ENCODE results near the gene TMEM184C. TPM values are rescaled to one million over a fixed set of nuclear protein-coding genes. Genes with fewer than 3 reads are reported as not detected.

TMEM184C gene
- polyA plus RNA-seq, 1 experiment, result 27.1 TPM

DNA sequence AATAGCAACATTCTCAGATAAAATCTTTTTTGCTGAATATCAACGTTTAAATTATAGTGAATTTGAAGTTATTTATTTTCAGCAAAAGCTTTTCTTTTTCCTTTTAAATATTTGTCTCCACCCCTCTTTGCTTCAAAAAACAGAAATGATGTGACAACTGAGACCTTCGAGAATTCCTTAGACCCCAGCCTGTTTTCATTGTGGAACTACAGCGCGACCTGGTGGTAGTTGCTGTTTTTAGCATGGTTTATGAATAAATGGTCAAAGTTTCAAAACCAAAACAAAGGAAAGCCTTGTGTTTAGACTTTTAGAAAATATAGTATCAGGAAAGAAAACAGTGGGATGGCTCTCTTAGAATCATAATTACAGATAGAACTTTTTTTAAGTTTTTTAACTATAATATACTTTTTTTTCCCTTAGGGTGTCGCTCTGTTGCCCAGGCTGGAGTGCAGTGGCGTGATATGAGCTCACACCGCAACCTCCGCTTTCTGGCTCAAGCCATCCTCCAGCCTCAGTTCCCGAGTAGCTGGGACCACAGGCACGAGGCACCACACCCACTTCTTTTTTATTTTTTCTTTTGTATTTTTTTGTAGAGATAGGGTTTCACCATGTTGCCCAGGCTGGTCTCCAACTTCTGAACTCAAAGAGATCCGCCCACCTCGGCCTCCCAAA is 26.8 kb upstream of the TMEM184C start:
- H3K36me3 ChIP-seq (ENCODE audit: control insufficient read depth, insufficient read depth, low read length), result no peaks in the 10 kb centered on the region
- no peak for DNase-seq (ENCODE audit: low read depth)
- ChIA-PET CTCF (interaction anchor here (0.6 to 3.1 kb wide), 26 partner anchors 8 to 1264 kb away, joined by 3 to 35 read pairs (median 4); no protein-coding TSS in a partner anchor), POLR2A (no interaction called here)
- H3K27me3 ChIP-seq (ENCODE audit: control insufficient read depth, insufficient read depth, low read length), result no peaks in the 10 kb centered on the region
- H3K4me3 ChIP-seq (ENCODE audit: low read depth, low read length), result no peak overlapping the region
- TF ChIP-seq, protein P1, sequence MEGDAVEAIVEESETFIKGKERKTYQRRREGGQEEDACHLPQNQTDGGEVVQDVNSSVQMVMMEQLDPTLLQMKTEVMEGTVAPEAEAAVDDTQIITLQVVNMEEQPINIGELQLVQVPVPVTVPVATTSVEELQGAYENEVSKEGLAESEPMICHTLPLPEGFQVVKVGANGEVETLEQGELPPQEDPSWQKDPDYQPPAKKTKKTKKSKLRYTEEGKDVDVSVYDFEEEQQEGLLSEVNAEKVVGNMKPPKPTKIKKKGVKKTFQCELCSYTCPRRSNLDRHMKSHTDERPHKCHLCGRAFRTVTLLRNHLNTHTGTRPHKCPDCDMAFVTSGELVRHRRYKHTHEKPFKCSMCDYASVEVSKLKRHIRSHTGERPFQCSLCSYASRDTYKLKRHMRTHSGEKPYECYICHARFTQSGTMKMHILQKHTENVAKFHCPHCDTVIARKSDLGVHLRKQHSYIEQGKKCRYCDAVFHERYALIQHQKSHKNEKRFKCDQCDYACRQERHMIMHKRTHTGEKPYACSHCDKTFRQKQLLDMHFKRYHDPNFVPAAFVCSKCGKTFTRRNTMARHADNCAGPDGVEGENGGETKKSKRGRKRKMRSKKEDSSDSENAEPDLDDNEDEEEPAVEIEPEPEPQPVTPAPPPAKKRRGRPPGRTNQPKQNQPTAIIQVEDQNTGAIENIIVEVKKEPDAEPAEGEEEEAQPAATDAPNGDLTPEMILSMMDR (IDR thresholded peaks at IDR 0.05; ENCODE audit: insufficient read depth, low read depth, low read length), result peak; percentile 71

DNA sequence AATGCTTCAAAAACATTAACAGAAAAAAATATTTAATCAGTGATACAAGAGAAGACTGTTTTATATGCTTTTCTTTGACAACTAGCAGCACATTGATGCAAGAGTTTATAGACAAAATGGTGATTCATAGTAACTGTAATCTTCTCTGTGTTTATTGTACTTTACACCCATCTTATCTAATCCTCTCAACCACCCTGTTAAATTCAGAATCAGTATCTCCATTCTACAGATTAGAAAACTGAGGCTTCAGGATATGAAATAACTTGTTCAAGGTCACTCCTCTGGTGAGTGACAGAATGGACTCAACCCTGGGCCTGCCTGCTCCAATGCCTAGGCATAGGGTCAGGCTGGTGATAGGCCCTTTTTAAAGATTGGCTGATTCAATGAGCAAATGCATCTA is 26.1 kb upstream of the TMEM184C start:
- Histone ChIP-seq H3K27me3 (ENCODE audit: control insufficient read depth, insufficient read depth, low read length) (no peaks in the 10 kb centered on the region), H3K36me3 (ENCODE audit: control insufficient read depth, insufficient read depth, low read length) (no peaks in the 10 kb centered on the region), H3K4me3 (ENCODE audit: low read depth, low read length) (no peak overlapping the region)
- ChIA-PET CTCF (interaction anchor here (0.6 to 3.1 kb wide), 15 partner anchors 9 to 574 kb away, joined by 3 to 35 read pairs (median 6); no protein-coding TSS in a partner anchor), POLR2A (no interaction called here)
- DNase-seq (ENCODE audit: low read depth), result no peak
- TF ChIP-seq, protein P1 (IDR thresholded peaks at IDR 0.05; ENCODE audit: insufficient read depth, low read depth, low read length), result no peak

DNA sequence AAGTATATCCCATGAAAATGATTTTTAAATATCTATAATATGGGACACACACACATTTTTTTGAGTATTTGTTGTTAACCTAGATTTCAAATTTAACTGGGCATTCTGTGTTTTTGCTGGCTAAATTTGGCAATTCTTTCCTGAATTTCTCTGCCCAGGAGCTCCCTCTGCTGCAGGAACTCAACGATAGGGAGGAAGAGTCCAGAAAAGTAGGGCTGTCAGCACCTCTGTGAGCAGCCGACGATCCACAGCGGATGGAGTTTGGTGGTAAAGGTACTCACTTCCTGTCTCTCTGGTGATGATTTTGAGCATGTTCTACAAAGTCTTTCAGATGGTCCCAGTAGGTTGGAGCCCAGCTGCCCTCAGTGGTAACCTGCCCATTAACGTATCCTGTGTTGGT is 23.1 kb upstream of the TMEM184C start:
- no peaks in the 10 kb centered on the region for H3K27me3 ChIP-seq (ENCODE audit: control insufficient read depth, insufficient read depth, low read length)
- H3K4me3 ChIP-seq (ENCODE audit: low read depth, low read length), result no peak overlapping the region
- ChIA-PET CTCF (interaction anchor here (0.5 to 7.7 kb wide), 6 partner anchors 40 to 575 kb away, joined by 3 to 65 read pairs (median 4); no protein-coding TSS in a partner anchor), POLR2A (no interaction called here)
- DNase-seq (ENCODE audit: low read depth), result no peak
- no peaks in the 10 kb centered on the region for H3K36me3 ChIP-seq (ENCODE audit: control insufficient read depth, insufficient read depth, low read length)
- TF ChIP-seq, protein P1 (IDR thresholded peaks at IDR 0.05; ENCODE audit: insufficient read depth, low read depth, low read length), result peak; percentile 9; the same call in 1 of the 2 replicates

DNA sequence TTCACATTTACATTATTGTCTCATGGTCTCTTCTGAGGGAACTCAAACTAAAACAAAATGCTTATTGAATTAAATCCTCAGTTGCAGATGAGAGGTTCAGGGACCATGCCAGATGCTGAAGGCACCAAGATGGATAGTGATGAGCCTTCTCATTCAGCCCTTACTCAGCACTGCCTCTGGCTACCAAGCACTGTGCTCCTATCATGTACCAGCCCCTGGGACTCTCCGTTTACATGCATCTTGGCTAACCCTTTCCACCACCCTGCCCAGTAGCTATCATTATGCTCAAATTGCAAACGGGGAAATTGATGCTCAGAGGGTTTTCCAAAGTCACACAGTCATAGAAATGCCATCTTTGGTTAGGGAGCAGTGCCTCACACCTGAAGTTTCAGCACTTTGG is 22.6 kb upstream of the TMEM184C start:
- no peaks in the 10 kb centered on the region for H3K36me3 ChIP-seq (ENCODE audit: control insufficient read depth, insufficient read depth, low read length)
- H3K27me3 ChIP-seq (ENCODE audit: control insufficient read depth, insufficient read depth, low read length), result no peaks in the 10 kb centered on the region
- ChIA-PET POLR2A (no interaction called here), CTCF (interaction anchor here (1.1 to 7.7 kb wide), 4 partner anchors 40 to 576 kb away, joined by 3 to 65 read pairs (median 3); no protein-coding TSS in a partner anchor)
- no peak overlapping the region for H3K4me3 ChIP-seq (ENCODE audit: low read depth, low read length)
- no peak for DNase-seq (ENCODE audit: low read depth)
- TF ChIP-seq, protein P1 (IDR thresholded peaks at IDR 0.05; ENCODE audit: insufficient read depth, low read depth, low read length), result no peak

DNA sequence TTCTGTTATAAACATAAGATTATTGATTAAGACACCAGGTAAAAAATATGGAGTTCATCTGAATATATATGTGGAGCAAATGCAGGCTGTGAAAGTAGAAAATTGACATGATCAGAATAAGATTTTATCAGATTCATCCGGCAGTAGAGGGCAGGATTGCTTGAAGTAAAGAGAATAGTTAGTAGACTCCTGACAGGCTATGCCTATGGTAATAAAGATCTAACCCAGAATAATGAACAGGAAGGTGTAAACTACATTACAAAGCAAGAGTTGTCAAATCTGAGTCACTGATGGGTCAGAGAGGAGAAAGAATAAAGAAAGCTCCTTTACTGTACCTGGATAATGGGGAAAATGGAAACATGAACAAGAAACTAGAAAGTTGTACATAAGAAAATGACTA is 20.8 kb upstream of the TMEM184C start:
- POLR2A ChIA-PET, result no interaction called here
- Histone ChIP-seq H3K36me3 (ENCODE audit: control insufficient read depth, insufficient read depth, low read length) (no peaks in the 10 kb centered on the region), H3K4me3 (ENCODE audit: low read depth, low read length) (no peak overlapping the region), H3K27me3 (ENCODE audit: control insufficient read depth, insufficient read depth, low read length) (no peaks in the 10 kb centered on the region)
- DNase-seq (ENCODE audit: low read depth), result no peak
- TF ChIP-seq, protein P1 (IDR thresholded peaks at IDR 0.05; ENCODE audit: insufficient read depth, low read depth, low read length), result no peak
- CTCF ChIA-PET, result interaction anchor here (0.6 to 7.7 kb wide), 9 partner anchors 10 to 273 kb away, joined by 3 to 65 read pairs (median 3); no protein-coding TSS in a partner anchor
